SKM-1 (cell line): ENCODE results near the gene HECA.

ENCODE experiments used
- DNase-seq: peaks from one replicate; lab custom pipeline; 2025; ENCODE audit not compliant: unreplicated experiment; lab: John Stamatoyannopoulos, UW

HECA gene

GRCh38 chr6:139159016-139159415, 24.1 kb downstream of the HECA start:
- DNase-seq, result no peak

DNA sequence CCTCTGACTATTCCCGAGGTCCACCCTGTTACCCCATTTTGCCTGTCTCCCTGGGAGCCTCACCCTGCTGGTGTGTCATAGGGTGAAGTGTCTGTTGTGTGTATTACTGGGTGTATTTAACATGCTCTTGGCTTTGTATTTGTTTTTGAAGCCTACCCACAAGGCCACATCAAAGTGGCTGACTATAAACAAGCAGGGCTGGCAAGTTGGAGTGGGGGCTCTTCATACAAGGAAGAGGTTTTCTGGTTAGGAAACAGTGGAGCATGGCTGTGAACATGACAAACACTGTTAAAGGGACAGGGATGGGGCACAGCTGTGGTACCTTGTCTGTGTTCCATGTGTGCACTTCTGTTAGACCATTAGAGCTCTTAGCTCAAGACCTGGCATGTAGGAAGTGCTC, 26.3 kb downstream of the HECA start:
- DNase-seq, result no peak

DNA sequence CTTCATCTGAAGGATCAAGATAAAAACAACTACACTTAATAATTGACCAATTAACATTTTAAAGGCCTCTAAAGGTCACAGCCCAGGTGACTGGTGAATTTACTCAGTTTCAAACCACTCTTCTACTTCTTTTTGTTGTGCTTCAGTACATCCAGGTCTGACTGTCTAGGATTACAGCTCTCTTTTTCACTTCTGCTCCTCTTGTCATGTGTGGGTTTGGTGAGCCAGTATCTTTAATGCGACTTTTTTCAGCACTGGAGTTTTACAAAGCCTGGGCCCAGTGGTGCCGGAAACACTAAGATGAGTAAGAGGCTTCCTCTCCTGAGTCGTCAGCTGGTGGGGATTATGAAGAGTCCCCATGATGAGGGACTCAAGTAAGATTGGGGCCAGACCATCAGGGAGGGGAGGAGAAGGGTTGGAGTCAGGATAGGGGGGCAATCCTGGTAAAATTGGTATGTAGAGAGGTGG, 27.0 kb downstream of the HECA start:
- DNase-seq, result no peak

DNA sequence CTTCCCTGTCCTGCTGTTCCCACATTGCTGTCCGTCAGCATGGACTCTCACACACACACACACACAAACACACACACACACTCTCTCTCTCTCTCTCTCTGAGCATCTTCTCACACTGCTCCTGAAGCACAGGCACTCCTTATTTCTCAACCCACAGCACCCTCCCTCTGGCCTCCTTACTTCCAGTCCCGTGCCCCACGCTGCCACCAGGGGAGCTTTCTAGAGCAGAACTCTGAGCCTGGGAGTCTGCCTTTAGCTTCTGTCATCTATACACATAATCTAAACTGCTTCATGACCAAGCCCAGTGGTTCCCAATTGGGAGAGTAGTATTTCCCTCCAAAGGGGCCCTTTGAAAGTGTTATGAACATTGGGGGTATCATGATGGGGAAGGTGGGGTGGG, 29.1 kb downstream of the HECA start:
- no peak for DNase-seq

DNA sequence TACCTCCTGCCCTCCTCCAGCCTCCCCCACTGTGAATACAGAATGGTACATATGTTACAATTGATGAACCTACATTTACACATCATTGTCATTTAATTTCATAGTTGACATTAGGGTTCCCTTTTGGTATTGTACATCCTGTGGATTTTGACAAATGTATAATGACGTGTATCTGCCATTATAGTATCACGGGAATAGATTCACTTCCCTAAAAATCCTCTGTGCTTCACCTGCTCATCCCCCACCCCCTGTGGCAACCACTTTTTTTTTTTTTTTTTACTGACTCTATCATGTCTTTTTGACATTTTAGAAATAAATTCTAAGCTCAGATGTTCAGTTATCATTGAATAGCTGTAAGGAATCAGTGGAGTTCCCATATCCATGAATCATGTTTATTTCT, 30.4 kb downstream of the HECA start:
- DNase-seq, result no peak

DNA sequence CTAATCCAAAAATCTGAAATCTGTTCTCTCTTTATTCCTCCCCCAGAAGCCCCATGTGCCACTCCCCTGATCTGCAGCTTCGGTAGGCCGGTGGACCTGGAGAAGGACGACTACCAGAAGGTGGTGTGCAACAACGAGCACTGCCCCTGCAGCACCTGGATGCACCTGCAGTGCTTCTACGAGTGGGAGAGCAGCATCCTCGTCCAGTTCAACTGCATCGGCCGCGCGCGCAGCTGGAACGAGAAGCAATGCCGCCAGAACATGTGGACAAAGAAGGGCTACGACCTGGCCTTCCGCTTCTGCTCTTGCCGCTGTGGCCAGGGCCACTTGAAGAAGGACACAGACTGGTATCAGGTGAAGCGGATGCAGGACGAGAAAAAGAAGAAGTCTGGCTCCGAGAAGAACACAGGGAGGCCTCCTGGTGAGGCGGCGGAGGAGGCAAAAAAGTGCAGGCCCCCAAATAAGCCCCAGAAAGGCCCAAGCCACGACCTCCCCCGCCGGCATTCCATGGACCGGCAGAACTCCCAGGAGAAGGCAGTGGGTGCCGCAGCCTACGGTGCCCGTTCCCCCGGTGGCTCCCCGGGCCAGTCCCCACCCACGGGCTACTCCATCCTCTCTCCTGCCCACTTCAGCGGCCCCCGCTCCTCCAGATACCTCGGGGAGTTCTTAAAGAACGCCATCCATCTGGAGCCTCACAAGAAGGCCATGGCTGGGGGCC, 31.5 kb downstream of the HECA start:
- no peak for DNase-seq

- no peak for DNase-seq
Measured at GRCh38 chr6:139166956-139167313, 32.1 kb downstream of the HECA start.

GRCh38 chr6:139172151-139172550, 37.3 kb downstream of the HECA start:
- no peak for DNase-seq

DNA sequence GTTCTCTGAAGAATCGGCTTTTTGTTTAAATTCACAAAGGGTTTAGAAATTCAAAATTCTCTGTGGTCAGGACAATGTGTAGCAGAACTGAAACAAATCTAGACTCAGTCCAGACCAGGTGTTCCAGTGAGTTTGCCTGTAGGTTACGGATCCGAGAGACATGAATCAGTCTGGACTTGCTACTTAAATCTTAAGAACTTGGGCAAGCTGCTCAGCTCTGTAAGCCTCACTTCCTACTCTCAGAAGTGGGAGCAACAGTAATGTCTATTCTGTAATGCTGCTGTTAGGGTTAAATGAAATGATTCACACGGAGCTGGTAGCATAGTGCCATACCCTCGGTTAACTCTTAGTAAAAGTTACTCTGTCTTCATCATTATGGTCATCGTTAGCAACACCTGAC, 37.7 kb downstream of the HECA start:
- DNase-seq, result no peak

DNA sequence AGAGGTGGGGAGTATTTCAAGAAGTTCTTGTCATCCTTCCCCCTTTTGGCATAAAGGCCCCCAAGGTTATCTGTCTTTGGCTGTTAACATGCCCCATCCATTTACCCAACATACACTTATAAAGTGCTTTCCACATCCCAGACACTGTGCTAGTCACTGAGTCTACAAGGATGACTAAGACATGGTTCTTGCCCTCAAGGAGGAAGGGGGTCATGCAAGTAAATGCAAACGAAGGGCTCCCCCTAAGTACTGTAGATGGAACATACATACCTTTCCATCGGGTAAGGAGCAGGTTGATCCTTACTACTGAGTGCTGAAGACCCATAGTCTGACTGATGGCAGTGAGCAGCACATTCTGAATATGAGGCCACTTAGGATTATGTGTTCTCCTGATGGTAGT, 38.3 kb downstream of the HECA start:
- DNase-seq, result no peak

DNA sequence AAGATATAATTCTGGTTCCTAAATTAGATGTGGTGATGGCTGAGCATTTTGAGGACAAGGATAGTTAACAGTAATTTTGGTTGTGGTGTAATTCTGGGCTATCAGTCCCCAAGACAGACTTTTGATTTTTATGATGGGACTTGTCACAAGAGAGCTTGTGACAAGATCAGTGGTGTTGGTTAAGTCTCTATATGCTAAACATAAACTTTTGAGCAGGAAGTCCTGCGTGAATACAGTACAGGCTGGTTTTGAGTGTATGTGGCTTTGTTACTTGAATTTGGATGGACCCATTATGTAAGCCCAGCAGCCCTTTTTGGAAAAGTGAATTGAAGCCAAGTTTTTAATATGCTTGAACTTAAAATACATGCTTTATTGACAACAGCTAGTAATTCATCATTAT, 38.9 kb downstream of the HECA start:
- DNase-seq, result no peak

GRCh38 chr6:139174961-139175360, 40.1 kb downstream of the HECA start:
- DNase-seq, result no peak

DNA sequence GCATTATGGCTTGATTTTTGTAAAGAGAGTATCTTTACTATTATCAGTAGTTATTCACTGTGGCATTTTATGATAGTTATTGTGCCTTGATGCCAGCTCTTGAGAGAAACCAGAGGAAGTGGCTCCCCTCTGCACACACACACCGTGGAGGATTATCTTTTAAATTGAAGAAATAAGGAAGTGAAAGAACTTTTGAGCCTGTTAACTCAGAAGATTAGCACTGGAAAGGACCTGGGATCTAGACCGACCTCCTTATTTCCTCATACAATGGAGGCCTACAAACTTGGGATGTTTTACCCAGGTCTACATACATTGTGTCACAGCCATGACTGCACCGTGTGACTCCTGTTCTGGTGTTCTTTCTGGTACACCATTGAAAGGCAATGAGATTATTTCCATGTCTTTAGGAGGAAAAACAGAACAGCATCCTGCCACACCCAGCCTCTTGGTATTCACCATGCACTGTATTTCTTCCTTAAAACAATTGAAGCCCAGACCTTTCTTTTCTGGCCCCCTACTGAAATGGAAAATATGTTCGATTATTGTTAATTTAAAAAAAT, 40.6 kb downstream of the HECA start:
- DNase-seq, result peak; percentile 51

- no peak for DNase-seq
Measured at GRCh38 chr6:139181236-139181635, 46.4 kb downstream of the HECA start.

DNA sequence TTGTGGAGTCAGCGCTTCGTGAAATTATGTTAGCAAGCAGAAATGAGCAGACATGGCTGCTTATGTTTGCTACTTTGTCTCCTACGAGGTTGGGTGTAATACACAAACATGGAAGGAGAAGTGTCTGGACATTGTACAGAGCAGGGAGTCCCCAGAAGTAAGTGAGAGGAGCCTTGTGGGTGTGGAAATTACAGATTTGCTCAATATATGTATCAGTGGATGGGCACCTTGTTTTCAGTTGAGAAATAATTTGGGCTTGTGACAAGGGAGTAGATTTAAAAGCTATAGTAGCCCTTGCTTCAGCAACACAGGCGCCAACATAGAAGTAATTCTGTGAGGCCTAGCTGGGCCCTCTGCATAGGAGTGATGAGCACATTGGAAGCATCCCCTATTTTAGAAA, 49.2 kb downstream of the HECA start:
- no peak for DNase-seq

DNA sequence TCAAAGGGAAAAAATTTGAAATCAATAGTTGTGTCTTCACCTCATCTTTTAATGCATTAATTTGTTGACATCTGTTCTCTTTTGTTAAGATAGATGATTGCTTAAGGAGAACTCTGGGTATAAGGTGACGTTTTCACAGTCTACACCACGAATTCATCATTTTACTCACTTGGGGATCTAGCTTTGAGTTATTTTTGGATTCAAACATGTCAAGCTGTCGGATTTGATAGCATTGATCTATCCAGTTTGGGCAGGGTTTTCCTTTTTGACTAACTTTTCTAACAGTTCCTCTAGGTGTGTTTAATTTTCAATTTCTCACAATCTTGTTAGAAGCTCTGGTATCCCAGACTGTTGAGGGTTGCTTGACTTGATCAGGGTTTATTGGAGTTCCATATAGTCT, 49.6 kb downstream of the HECA start:
- DNase-seq, result no peak

DNA sequence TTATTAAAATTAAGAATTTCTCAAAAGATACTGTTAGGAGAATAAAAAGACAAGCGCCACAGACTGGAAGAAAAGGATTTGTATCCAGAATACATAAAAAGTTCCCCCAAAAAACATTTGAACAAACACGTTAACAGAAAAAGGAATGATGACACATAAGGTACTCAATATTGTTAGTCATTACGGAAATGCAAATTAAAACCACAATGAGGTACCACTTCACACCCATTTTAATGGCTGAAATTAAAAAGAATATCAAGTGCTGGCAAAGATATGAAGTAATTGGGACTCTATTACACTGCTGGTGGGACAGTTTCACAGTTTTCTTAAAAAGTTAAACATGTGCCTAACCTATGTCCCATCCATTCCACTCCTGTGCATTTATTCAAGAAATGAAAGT, 51.4 kb downstream of the HECA start:
- no peak for DNase-seq

DNA sequence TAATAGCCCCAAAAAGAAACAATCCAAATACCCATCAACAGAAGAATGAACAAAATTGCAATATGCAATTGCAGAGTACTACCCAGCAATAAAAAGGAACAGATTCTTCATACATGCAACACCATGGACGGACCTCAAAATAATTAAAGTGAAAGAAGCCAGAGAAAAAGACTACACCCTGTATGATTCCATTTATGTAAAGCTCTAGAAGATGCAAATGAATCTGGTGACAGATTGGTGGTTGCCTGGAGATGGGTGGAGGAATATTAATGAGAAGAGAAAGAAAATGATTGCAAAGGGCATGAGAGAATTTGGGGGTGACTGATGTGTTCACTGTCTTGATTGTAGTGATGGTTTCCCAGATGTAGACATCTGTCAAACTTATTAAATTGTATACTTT, 51.8 kb downstream of the HECA start:
- DNase-seq, result no peak

DNA sequence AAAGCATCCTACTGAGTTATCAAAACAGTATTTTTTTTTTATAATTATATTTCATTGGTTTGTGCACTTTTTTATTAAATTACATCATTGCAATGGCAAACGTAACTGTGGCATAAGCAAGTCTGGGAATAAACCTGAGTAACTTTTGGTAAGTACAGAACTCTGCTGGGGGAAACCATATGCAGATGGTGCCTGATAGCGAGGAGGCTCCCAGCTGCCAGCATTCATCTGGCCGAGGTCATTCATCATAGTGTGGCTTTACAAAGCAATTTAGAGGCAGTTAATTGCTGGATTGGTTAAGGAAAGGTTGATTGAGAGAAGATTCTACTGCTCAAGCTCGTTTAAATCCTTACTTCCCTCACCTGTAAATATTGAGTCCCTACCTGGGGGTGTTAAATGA, 52.6 kb downstream of the HECA start:
- DNase-seq, result no peak

DNA sequence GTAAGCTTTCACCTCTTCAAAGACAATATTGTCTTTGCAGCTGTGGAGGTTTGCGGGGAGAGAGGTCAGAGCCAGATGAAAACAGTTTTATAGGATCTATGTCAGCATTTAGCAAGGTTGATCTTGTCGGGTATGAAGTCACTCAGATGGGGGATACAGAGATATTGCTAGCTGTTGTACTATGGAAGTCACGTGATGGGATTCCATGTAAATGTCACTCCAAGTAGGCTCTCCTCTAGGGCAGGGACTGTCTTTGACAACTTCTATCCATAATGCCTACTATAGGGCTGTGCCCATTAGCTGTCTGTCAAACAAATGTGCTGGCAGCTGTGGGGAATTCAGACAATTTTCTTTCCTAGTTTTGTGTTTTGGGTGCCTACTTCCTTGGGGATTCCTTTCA, 54.8 kb downstream of the HECA start:
- no peak for DNase-seq

- no peak for DNase-seq
Measured at GRCh38 chr6:139194740-139195139, 59.9 kb downstream of the HECA start.

GRCh38 chr6:139198529-139199288, 63.8 kb downstream of the HECA start:
- no peak for DNase-seq
